Measurements from ENCODE around the gene RTL10. TPM values are rescaled to one million over a fixed set of nuclear protein-coding genes. Genes with fewer than 3 reads are reported as not detected.

Gene RTL10
- total and polyA plus RNA-seq, 2 donors (not counting 1 experiment from before 2014, with no cell fraction given), result 6.4 to 15.2 TPM

DNA sequence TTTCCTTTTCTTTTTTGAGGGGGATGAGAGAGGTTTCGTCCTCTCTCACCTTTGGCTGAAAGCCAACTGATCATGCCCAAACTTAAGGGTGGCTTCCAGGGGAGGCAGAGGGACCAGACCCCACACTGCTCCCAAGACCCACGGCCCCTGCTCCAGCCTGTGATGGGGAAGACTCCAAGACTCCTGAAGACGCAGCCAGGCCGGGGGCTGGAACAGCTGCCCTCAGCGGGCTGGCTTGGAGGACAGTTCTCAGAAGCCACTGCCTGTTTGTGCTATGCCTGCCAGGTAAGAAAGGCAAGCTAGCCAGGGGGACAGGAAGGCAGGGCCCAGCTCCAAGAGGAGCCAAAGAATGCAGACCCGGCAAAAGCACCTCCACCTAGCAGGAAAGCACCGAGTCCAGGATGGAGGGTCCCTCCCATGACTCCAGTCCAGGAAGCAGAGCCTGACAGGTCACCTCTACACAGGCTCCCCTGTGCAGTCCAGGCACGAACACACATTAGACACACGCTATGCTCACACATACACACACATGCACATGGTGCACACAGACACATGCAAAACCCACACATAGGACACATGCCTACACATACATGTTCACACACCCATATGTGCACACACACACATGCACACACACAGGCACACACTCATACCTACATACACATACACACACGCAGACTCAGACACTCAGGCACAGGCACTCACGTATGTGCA is 31.3 kb downstream of the RTL10 start:
- DNase-seq (no peak), ATAC-seq (ENCODE audit: low read depth) (no peak)
- CTCF ChIA-PET, result interaction anchor here (0.6 kb wide), 1 partner anchor 125 kb away, joined by 3 read pairs; no protein-coding TSS in a partner anchor

More for the DNA sequence above, 31.3 kb downstream of the RTL10 start:
- peaks cover 0 to 5% of the 10 kb centered on the region in 2 experiments for H3K36me3 ChIP-seq (replicated peaks in 1 of 2; ENCODE audit: control extremely low read depth in 1 of 2, control insufficient read depth in 1 of 2, extremely low read depth in 1 of 2, insufficient read depth in 2 of 2, low read length in 1 of 2)
- TF ChIP-seq, protein P1, sequence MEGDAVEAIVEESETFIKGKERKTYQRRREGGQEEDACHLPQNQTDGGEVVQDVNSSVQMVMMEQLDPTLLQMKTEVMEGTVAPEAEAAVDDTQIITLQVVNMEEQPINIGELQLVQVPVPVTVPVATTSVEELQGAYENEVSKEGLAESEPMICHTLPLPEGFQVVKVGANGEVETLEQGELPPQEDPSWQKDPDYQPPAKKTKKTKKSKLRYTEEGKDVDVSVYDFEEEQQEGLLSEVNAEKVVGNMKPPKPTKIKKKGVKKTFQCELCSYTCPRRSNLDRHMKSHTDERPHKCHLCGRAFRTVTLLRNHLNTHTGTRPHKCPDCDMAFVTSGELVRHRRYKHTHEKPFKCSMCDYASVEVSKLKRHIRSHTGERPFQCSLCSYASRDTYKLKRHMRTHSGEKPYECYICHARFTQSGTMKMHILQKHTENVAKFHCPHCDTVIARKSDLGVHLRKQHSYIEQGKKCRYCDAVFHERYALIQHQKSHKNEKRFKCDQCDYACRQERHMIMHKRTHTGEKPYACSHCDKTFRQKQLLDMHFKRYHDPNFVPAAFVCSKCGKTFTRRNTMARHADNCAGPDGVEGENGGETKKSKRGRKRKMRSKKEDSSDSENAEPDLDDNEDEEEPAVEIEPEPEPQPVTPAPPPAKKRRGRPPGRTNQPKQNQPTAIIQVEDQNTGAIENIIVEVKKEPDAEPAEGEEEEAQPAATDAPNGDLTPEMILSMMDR (IDR thresholded peaks at IDR 0.05), result no peak
- TF ChIP-seq EZH2 (IDR thresholded peaks at IDR 0.05; ENCODE audit: borderline replicate concordance, insufficient read depth, low read depth, low read length, poor library complexity, severe bottlenecking), result no peak
- H3K79me2 ChIP-seq (ENCODE audit: control insufficient read depth, insufficient read depth, low read length), result peaks cover 8% of the 10 kb centered on the region
- intact Hi-C loops (cut with micrococcal nuclease), result no loop called here
- no peaks in the 10 kb centered on the region for H4K20me1 ChIP-seq (ENCODE audit: control insufficient read depth, insufficient read depth, low read length, poor library complexity, severe bottlenecking)
- H3K4me1 Mint-ChIP-seq, result peaks cover 1% of the 10 kb centered on the region
- no peaks in the 10 kb centered on the region for H3K27me3 ChIP-seq (replicated peaks in 1 of 4; ENCODE audit: control extremely low read depth in 1 of 4, control insufficient read depth in 3 of 4, insufficient read depth in 4 of 4, low read length in 3 of 4)
- no peaks in the 10 kb centered on the region for H3K4me1 ChIP-seq (ENCODE audit: control insufficient read depth in 2 of 2, insufficient read depth in 2 of 2, low read length in 2 of 2)
- H3K4me3 Mint-ChIP-seq, result no peak overlapping the region
- WGBS (ENCODE audit: insufficient coverage), result 90% methylated on average over 11 of the region's 11 CpGs
- no peaks in the 10 kb centered on the region for H3K9me3 Mint-ChIP-seq (ENCODE audit: insufficient read depth)
- H3K4me2 ChIP-seq (replicated peaks; ENCODE audit: low read depth, low read length, poor library complexity, severe bottlenecking), result no peak overlapping the region
- no peaks in the 10 kb centered on the region for H3K9me3 ChIP-seq (ENCODE audit: control extremely low read depth in 1 of 3, control insufficient read depth in 2 of 3, insufficient read depth in 1 of 3, low read length in 2 of 3)
- no peak overlapping the region for H3K27ac Mint-ChIP-seq
- H3K9ac ChIP-seq (ENCODE audit: low read length), result no peak overlapping the region
- POLR2A ChIA-PET, result no interaction called here
- no peak overlapping the region for H3K27ac ChIP-seq (ENCODE audit: low read length in 2 of 2)
- H3K27me3 Mint-ChIP-seq, result no peaks in the 10 kb centered on the region
- no peak overlapping the region for H3K4me3 ChIP-seq (ENCODE audit: control extremely low read depth in 1 of 5, extremely low read depth in 1 of 5, insufficient read depth in 1 of 5, low read depth in 2 of 5, low read length in 4 of 5)
- no peak overlapping the region for H2AFZ ChIP-seq (ENCODE audit: insufficient read depth, low read depth, low read length, poor library complexity, severe bottlenecking)

All from B cell (primary cell).